IMR-90 (cell line): Measurements from ENCODE around the gene SLC17A5.

Source experiments
- BHLHE40 ChIP-seq: fragments of 150-350 bp; IDR thresholded peaks from 2 replicates; pipeline ENCODE4 v1.6.1; 2016; ENCODE audit warnings: mild to moderate bottlenecking, low read depth, low read length
- CEBPB ChIP-seq: IDR thresholded peaks from 2 replicates; pipeline ENCODE4 v1.6.1; 2012; ENCODE audit warnings: low read depth, low read length, improper control_type of control experiment
- CHD1 ChIP-seq: IDR thresholded peaks from 2 replicates; pipeline ENCODE4 v1.6.1; 2012; ENCODE audit warnings: low read depth, low read length, improper control_type of control experiment
- CTCF ChIP-seq: conservative IDR thresholded peaks from 2 replicates; pipeline ENCODE4 v1.5.1; 2012; ENCODE audit warnings: mild to moderate bottlenecking, low read depth, low read length, improper control_type of control experiment
- MXI1 ChIP-seq: IDR thresholded peaks from 2 replicates; pipeline ENCODE4 v1.6.1; 2012; ENCODE audit warnings: low read depth, mild to moderate bottlenecking, low read length, moderate library complexity, borderline replicate concordance
- NFE2L2 ChIP-seq: fragments of 150-350 bp; IDR thresholded peaks from 2 replicates; pipeline ENCODE4 v1.6.1; 2016; ENCODE audit warnings: low read depth, mild to moderate bottlenecking, low read length
- POLR2A ChIP-seq: IDR thresholded peaks from 2 replicates; pipeline ENCODE4 v1.6.1; 2012; ENCODE audit warnings: mild to moderate bottlenecking, low read depth, low read length
- RAD21 ChIP-seq: IDR thresholded peaks from 2 replicates; pipeline ENCODE4 v1.6.1; 2012; ENCODE audit warnings: low read length, improper control_type of control experiment
- RFX5 ChIP-seq: IDR thresholded peaks from 2 replicates; pipeline ENCODE4 v1.8.0; 2012; ENCODE audit warnings: low read depth, mild to moderate bottlenecking, low read length, moderate library complexity
- SMC3 ChIP-seq: fragments of 150-350 bp; IDR thresholded peaks from 2 replicates; pipeline ENCODE4 v1.6.1; 2016; ENCODE audit warnings: low read depth, mild to moderate bottlenecking, antibody characterized with exemption, low read length, moderate library complexity
- USF2 ChIP-seq: fragments of 150-350 bp; IDR thresholded peaks from 2 replicates; pipeline ENCODE4 v1.6.1; 2017; ENCODE audit warnings: mild to moderate bottlenecking, antibody characterized with exemption, low read length, low read depth

GRCh38 chr6:73703466-73703865 lies 49.7 kb upstream of the SLC17A5 start:
- TF ChIP-seq POLR2A (no peak), CTCF (no peak), SMC3 (no peak), CHD1 (no peak), MXI1 (no peak), RAD21 (no peak), USF2 (no peak), NFE2L2 (no peak), CEBPB (no peak), BHLHE40 (no peak), RFX5 (no peak)
